ENCODE measurements around the gene NSD1. TPM values are rescaled to one million over a fixed set of nuclear protein-coding genes. Genes with fewer than 3 reads are reported as not detected.

The NSD1 gene
- total and polyA plus RNA-seq, 2 of the 8 experiments (the other 6 are each of a cell fraction or from before 2014, with no cell fraction given), result 22.8 to 168 TPM

DNA sequence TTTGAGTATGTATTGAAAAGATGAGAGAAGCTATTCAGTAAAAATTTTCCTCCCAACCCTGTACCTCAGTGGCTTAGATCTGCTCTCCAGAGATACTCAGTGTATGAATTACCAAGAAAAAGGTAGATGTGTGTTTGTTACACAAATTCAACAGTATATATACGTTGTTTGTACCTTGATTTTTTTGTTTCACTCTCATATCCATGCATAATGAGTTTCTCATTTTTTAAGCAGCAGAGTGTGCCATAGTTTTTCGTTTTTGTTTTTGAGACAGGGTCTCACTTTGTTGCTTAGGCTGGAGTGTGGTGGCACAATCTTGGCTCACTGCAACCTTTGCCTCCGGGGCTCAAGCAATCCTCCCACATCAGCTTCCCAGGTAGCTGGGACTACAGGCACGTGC, 92.2 kb downstream of the NSD1 start:
- no peak for FAIRE-seq

More for the DNA sequence above, 92.2 kb downstream of the NSD1 start:
- no peak overlapping the region for H3K23ac ChIP-seq (ENCODE audit: insufficient read length)
- no peak overlapping the region for H3K18ac ChIP-seq (ENCODE audit: extremely low read depth, low read length)
- no peaks in the 10 kb centered on the region for H3K27me3 ChIP-seq (replicated peaks in 1 of 4; ENCODE audit: control insufficient read depth in 3 of 4, extremely low read depth in 1 of 4, insufficient read depth in 3 of 4, low read length in 3 of 4)
- no peak overlapping the region for H2BK15ac ChIP-seq (ENCODE audit: low read length)
- H3K4ac ChIP-seq (replicated peaks; ENCODE audit: insufficient read length, low read depth, low read length), result no peak overlapping the region
- H4K20me1 ChIP-seq (replicated peaks in 1 of 2; ENCODE audit: control insufficient read depth in 1 of 2, insufficient read depth in 2 of 2, low read length in 2 of 2), result peaks cover 1 to 4% of the 10 kb centered on the region in 2 experiments
- H4K8ac ChIP-seq (ENCODE audit: extremely low read depth, insufficient read depth, low read length), result no peak overlapping the region
- H3K79me2 ChIP-seq (ENCODE audit: control insufficient read depth in 1 of 2, insufficient read depth in 2 of 2, low read length in 2 of 2), result peaks cover 7 to 100% of the 10 kb centered on the region in 2 experiments
- H3K9ac ChIP-seq (replicated peaks in 1 of 4; ENCODE audit: extremely low read depth in 1 of 4, low read depth in 3 of 4, low read length in 3 of 4), result no peak overlapping the region
- H3K27ac ChIP-seq (ENCODE audit: low read depth, low read length), result no peak overlapping the region
- TF ChIP-seq FOSL1 (IDR thresholded peaks at IDR 0.05; ENCODE audit: insufficient read depth, low read depth, low read length) (no peak), HDAC2 (IDR thresholded peaks at IDR 0.05; ENCODE audit: borderline replicate concordance in 1 of 2, low read depth in 2 of 2, low read length in 2 of 2) (no peak), RNF2 (IDR thresholded peaks at IDR 0.05; ENCODE audit: borderline replicate concordance, low read depth, low read length, missing control alignments, poor library complexity, severe bottlenecking) (no peak), RFX5 (IDR thresholded peaks at IDR 0.05; ENCODE audit: borderline replicate concordance, low read depth, low read length) (no peak), SIX5 (IDR thresholded peaks at IDR 0.05; ENCODE audit: low read depth, low read length) (no peak)
- TF ChIP-seq, protein P1, sequence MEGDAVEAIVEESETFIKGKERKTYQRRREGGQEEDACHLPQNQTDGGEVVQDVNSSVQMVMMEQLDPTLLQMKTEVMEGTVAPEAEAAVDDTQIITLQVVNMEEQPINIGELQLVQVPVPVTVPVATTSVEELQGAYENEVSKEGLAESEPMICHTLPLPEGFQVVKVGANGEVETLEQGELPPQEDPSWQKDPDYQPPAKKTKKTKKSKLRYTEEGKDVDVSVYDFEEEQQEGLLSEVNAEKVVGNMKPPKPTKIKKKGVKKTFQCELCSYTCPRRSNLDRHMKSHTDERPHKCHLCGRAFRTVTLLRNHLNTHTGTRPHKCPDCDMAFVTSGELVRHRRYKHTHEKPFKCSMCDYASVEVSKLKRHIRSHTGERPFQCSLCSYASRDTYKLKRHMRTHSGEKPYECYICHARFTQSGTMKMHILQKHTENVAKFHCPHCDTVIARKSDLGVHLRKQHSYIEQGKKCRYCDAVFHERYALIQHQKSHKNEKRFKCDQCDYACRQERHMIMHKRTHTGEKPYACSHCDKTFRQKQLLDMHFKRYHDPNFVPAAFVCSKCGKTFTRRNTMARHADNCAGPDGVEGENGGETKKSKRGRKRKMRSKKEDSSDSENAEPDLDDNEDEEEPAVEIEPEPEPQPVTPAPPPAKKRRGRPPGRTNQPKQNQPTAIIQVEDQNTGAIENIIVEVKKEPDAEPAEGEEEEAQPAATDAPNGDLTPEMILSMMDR (IDR thresholded peaks at IDR 0.05; ENCODE audit: control extremely low read depth in 1 of 3, insufficient read depth in 1 of 3, low read depth in 1 of 3, low read length in 3 of 3), result no peak
- H2BK20ac ChIP-seq (ENCODE audit: low read length), result no peak overlapping the region
- WGBS, 2 experiments (ENCODE audit: extremely low coverage in 1 of 2, insufficient coverage in 1 of 2, insufficient read length in 1 of 2, insufficient replicate concordance in 2 of 2, low coverage in 1 of 2, low lambda C conversion rate in 2 of 2, missing lambda C conversion rate in 1 of 2), result 91% methylated on average over 4 of the region's 4 CpGs; no CpG with 5 or more reads in 1 of the 2 experiments
- no peak overlapping the region for H2BK5ac ChIP-seq (ENCODE audit: low read depth, low read length)
- H2BK120ac ChIP-seq (replicated peaks; ENCODE audit: low read depth, low read length), result no peak overlapping the region
- H3K4me3 ChIP-seq (ENCODE audit: extremely low read depth in 1 of 4, insufficient read depth in 2 of 4, low read depth in 3 of 4, low read length in 4 of 4), result no peak overlapping the region
- peaks cover 0 to 12% (median 0%) of the 10 kb centered on the region in 4 experiments; a peak in 3 of 8 replicates for H3K36me3 ChIP-seq (ENCODE audit: control insufficient read depth in 2 of 4, insufficient read depth in 4 of 4, low read length in 3 of 4)
- no peak for DNase-seq (ENCODE audit: low read depth in 1 of 2, low spot score in 2 of 2)
- H2AFZ ChIP-seq (ENCODE audit: low read length), result no peak overlapping the region
- H3K4me2 ChIP-seq (ENCODE audit: insufficient read depth in 1 of 2, low read depth in 2 of 2, low read length in 2 of 2), result no peak overlapping the region
- H3K4me1 ChIP-seq (replicated peaks in 1 of 4; ENCODE audit: control insufficient read depth in 3 of 4, insufficient read depth in 4 of 4, low read length in 3 of 4), result peaks cover 0 to 2% (median 0%) of the 10 kb centered on the region in 4 experiments; a peak in 1 of 7 replicates
- ChIA-PET CTCF (ENCODE audit: partially characterized antibody) (interaction anchor here (0.9 to 1.3 kb wide), 2 partner anchors 114 to 177 kb away, joined by 3 to 5 read pairs; no protein-coding TSS in a partner anchor), POLR2A (ENCODE audit: partially characterized antibody) (interaction anchor here (0.8 to 1.1 kb wide), 2 partner anchors 16 to 92 kb away, joined by 3 read pairs; partner anchors contain the start of gene NSD1)
- H3K14ac ChIP-seq (ENCODE audit: insufficient read length), result no peak overlapping the region
- no peak overlapping the region for H2AK5ac ChIP-seq (ENCODE audit: low read depth, low read length)
- H3K23me2 ChIP-seq (ENCODE audit: low read depth, low read length), result no peaks in the 10 kb centered on the region
- H3K9me3 ChIP-seq (ENCODE audit: insufficient read depth in 2 of 2, low read depth in 1 of 2, low read length in 1 of 2), result no peaks in the 10 kb centered on the region
- H4K91ac ChIP-seq (replicated peaks; ENCODE audit: insufficient read length, low read length), result no peak overlapping the region
- no peak overlapping the region for H4K5ac ChIP-seq (ENCODE audit: insufficient read length, low read depth, low read length)
- H2BK12ac ChIP-seq (ENCODE audit: low read depth, low read length), result no peak overlapping the region
- H3K79me1 ChIP-seq (ENCODE audit: low read depth, low read length), result no peaks in the 10 kb centered on the region; the same call in 1 of the 2 replicates
- no peak overlapping the region for H3K56ac ChIP-seq (replicated peaks; ENCODE audit: insufficient read length, low read depth, low read length)
